Eye (tissue), 1 donor: ENCODE results near the gene CIRBP.
"Not testable (repeated sequence)": the region's sequence is repeated elsewhere in the genome, so short reads cannot be mapped to it uniquely, and the experiment has no call there.

ENCODE experiments used
- DNase-seq: peaks from one replicate; pipeline ENCODE4 v3.0.0-alpha.2; 2015

CIRBP gene

DNA sequence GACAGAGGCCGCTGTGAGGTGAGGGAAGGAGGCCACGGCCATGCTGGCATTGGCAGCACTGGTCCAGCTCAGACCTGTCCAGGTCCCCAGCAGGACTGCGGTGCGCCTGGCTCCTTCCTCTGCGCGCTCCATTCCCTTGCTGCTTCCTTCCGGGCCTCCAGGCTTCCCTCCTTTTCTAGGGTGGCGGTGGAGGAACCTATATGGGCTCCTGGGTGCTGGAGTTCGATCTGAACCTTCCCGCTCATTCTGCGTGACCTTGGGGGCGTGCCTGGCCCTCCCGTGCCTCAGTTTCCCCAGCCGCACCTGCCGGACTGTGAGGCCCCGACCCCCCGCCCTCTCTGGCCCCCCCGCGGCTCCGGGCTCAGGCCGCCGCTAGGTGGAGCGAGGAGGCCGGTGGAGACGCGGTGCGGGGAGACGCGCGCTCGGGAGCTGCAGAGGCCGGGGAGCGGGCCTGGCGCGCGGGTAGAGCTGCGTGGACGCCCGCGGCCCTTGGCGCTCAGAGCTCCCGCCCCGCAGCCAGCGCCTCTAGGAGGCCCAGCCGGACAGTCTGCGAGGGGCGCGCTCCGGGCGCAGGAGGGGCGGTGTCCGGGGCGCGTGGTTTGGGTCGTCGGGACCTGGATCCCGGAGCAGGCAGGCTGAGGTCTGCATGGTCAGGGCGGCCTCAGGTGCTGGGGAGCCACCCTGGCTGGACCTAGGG lies 46.5 kb downstream of the CIRBP start:
- peak; percentile 74 for DNase-seq

DNA sequence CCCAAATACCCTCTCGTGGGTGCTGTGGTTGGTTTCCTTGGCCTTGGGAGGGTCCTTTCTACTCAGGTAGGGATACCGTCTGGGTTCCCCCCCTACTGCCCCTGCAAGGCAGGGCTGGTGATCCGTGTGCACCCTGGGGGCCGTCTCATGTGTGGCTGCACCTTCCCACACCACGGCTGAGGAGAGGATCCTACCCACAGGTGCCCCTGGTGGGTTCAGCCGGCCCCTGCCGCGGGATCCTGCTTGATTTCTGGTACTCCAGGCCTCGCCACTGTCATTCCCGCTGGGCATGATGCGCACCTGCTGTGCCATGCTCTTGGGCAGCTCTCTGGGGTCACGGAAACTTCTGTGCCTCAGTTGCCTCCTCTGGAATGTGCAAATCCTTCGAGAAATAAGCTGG lies 47.3 kb downstream of the CIRBP start:
- DNase-seq: no peak

DNA sequence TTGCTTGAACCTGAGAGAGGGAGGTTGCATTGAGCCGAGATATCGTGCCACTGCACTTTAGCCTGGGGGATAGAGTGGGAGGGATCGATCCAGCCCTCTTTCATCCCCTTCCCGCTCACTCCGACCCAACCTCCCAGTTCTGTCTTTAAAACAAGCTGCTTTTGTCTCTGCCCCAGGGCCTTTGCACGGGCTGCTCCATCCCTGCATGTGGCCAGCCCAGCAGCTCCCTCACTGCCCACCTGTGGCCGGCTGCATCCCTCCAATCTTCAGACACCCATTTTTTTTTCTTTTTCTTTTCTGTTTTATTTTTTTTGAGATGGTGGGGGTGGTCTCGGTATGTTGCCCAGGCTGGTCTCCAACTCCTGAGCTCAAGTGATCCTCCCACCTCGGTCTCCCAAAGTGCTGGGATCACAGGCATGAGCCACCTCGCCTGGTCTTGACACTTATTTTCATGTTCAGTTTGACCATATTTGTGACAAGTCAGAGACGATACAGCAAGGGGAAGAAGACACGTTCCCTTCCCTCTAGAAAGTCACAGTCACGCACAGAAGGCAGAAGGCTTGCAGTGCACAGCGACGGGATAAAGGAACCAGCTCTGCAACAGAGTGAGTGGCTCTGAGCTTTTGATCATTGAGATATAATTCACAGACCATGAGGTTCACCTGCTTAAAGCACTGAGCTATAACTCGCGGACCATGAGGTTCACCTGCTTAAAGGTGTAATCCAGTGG lies 48.3 kb downstream of the CIRBP start:
- DNase-seq: no peak

DNA sequence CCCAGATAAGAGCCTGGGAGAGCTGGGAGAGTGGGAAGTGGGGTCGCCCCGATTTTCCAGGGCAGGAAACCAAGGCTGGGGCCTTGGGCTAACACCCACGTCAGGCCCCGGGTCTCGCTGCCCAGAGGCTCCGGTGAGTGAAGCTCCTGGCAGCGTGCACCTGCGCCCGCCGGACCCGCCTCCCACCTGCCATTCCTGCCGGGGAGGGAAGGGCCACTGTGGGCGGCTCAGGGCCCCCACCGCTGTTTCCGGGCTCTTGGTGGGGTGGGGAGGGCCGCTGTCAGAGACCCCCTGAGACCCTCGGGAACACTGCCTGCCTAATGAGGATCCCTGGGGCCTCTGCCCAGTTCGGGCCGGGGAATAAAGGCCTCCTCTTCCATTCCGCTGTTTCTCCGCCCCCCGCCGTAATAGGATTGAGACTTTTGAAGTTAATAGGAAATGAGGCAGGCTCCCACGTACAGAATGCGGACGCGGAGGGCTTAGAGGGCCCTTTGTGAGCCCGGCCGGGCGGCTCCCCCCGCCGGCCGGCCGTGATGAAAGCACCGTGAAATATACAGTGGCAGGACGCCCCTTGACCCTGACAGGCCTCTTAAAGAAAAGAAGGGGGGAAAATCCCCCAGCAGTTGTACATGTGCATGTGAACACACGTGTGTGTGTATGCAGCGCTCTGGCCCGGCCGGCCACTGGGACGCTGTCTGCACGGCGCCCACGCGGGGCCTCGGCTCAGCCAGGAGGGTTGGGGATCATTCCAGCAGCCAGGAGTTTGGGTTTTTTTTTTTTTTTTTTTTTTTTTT lies 49.7 kb downstream of the CIRBP start:
- peak; percentile 91 for DNase-seq

DNA sequence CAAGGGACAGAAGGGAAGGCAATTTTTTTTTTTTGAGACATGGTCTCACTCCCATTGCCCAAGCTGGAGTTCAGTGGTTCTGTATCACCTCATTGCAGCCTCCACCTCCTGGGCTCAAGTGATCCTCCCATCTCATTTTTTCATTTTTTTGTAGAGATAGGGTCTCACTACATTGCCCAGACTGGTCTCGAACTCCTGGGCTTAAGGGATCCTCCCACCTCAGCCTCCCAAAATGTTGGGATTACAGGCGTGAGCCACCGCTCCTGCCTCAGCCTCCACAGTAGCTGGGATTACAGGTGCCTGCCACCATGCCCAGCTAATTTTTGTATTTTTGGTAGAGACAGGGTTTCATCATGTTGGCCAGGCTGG lies 51.1 kb downstream of the CIRBP start:
- DNase-seq: not testable (repeated sequence)

DNA sequence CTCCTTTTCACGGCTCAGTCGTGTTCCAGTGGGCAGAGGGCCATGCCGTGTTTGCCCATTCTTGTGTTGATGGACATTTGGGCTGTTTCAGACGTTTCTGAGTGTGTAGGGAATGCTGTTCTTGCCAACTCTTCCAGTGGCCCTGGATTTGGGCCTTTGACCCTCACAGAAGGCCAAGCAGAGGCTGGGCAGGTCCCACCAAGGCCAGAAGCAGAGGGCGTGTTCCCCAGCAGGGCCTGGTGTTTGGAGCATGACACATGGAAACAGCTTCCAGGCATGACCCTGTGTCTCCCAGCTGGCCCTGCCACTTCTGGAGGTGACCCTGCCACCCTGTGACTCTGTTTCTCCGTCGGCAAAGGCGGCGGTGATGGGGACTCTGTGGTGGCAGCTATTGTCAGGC lies 52.4 kb downstream of the CIRBP start:
- DNase-seq: no peak

DNA sequence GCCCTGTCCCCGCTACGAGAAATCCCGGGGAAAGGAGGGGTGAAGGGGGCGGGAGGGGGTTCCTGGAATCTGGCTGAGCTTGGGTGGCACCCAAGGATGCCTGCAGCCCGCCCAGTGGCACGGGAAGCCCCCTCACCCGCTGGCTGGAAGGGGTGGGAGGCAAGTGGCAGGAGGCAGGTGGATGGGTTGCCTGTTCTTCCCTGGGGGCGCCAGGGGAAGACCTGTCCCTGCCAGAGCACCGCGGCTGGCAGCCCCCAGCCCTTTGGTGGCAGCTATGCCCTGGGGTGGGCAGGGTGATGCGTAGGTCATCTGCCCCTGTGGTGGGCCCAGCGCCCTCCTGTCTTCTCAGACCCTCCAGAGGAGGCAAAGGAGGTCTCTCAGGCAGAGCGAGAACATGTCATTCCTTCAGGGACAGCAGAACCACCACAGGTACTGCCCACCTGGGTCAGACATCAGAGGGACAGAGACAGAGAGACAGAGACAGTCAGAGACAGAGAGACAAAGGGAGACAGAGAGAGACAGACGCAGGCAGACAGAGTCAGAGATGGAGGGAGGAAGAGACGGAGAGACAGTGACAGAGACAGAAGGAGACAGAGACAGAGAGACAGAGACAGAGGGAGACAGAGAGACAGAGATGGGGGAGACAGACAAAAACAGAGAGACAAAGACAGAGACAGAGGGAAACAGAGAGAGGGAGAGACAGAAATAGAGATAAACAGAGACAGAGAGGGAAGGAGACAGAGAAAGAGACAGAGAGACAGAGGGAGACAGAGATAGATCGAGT lies 53.3 kb downstream of the CIRBP start:
- no peak for DNase-seq

DNA sequence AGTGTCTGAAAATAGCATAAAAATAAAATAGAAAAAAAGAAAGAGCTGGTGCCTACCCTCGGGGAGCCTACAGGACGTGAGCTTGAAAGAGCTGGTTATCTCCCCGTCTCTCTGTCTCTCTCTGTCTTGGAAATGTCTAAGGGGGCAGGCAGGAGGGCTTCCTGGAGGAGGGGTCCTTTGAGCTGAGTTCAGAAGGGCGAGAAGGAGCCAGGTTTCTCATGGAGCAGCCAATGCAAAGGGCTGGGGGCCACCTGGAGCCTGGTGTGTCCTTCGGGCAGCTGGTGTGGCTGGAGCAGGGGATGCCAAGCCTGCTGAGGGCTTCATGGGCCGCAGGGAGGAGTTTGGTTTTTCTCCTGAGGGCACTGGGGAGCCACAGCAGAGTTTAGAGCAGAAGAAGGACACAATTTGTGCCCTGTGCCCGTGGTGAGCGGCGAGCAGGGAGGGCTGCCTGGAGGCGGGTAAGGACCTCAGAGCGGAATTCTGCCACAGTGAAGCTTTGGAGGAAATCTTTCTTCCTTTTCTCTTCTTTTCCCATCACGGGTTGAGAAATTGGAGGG lies 55.2 kb downstream of the CIRBP start:
- no peak for DNase-seq
